HL-60 (cell line): Measurements from ENCODE around the gene ADGRE2.

Experiments used
- DNase-seq, 2 experiments: peaks; one replicate each; pipeline ENCODE4 v3.0.0-alpha.2; 2010 to 2020; ENCODE audit warnings: low read depth in 1 of 2, low spot score in 1 of 2
- H3K27ac ChIP-seq: fragments of 250-450 bp; sonication (Bioruptor Pico); replicated peaks from 2 replicates; pipeline ENCODE4 v1.5.1; 2020; ENCODE audit warnings: mild to moderate bottlenecking, moderate library complexity
- H3K27me3 ChIP-seq: fragments of 250-450 bp; sonication (Bioruptor Pico); 2 replicates; pipeline ENCODE4 v1.5.1; 2021; ENCODE audit warnings: mild to moderate bottlenecking, moderate library complexity; ENCODE audit not compliant: insufficient read depth, poor library complexity, severe bottlenecking
- H3K4me3 ChIP-seq: replicated peaks from 2 replicates; pipeline ENCODE4 v1.5.1; 2011; ENCODE audit warnings: mild to moderate bottlenecking, control low read depth, low read length; ENCODE audit not compliant: insufficient read depth
- CTCF ChIP-seq: IDR thresholded peaks from one replicate; pipeline ENCODE4 v1.5.1; 2011; ENCODE audit warnings: low read length, control low read depth, inconsistent platforms; ENCODE audit not compliant: insufficient read depth
- GABPA ChIP-seq: IDR thresholded peaks from 2 replicates; pipeline ENCODE4 v1.6.1; 2012; ENCODE audit warnings: low read depth
- POLR2AphosphoS5 ChIP-seq: IDR thresholded peaks from 2 replicates; pipeline ENCODE4 v1.6.1; 2012; ENCODE audit warnings: low read depth
- REST ChIP-seq: IDR thresholded peaks from 2 replicates; pipeline ENCODE4 v1.6.1; 2012; ENCODE audit warnings: low read depth; ENCODE audit not compliant: insufficient replicate concordance
- SPI1 ChIP-seq: IDR thresholded peaks from 2 replicates; pipeline ENCODE4 v1.6.1; 2012; ENCODE audit warnings: low read depth, mild to moderate bottlenecking, borderline replicate concordance

The ADGRE2 gene

GRCh38 chr19:14763497-14764145, 14.7 kb downstream of the ADGRE2 start:
- Histone ChIP-seq H3K27ac (no peak overlapping the region), H3K4me3 (no peak overlapping the region), H3K27me3 (no peaks in the 10 kb centered on the region)
- DNase-seq = no peak
- no peak for TF ChIP-seq GABPA
- no peak for TF ChIP-seq CTCF
- no peak for TF ChIP-seq POLR2AphosphoS5
- no peak for TF ChIP-seq REST
- TF ChIP-seq SPI1 = no peak

GRCh38 chr19:14762111-14762510, 16.2 kb downstream of the ADGRE2 start:
- TF ChIP-seq CTCF = no peak
- TF ChIP-seq REST = no peak
- TF ChIP-seq POLR2AphosphoS5 = no peak
- no peak for TF ChIP-seq GABPA
- TF ChIP-seq SPI1 = no peak
- Histone ChIP-seq H3K27me3 (no peaks in the 10 kb centered on the region), H3K4me3 (no peak overlapping the region), H3K27ac (no peak overlapping the region)
- no peak for DNase-seq

GRCh38 chr19:14761607-14762006, 16.8 kb downstream of the ADGRE2 start:
- Histone ChIP-seq H3K27me3 (no peaks in the 10 kb centered on the region), H3K4me3 (no peak overlapping the region), H3K27ac (no peak overlapping the region)
- no peak for DNase-seq
- TF ChIP-seq REST = no peak
- TF ChIP-seq POLR2AphosphoS5 = no peak
- no peak for TF ChIP-seq GABPA
- no peak for TF ChIP-seq SPI1
- no peak for TF ChIP-seq CTCF
